ENCODE measurements around the gene KRT2. TPM values are rescaled to one million over a fixed set of nuclear protein-coding genes. Genes with fewer than 3 reads are reported as not detected.

The KRT2 gene
- total and polyA plus RNA-seq, 9 of the 15 experiments (the other 6 are each of a cell fraction or from before 2014, with no cell fraction given), result 0.03 to 0.69 (median 0.07) TPM; not detected in 2

DNA sequence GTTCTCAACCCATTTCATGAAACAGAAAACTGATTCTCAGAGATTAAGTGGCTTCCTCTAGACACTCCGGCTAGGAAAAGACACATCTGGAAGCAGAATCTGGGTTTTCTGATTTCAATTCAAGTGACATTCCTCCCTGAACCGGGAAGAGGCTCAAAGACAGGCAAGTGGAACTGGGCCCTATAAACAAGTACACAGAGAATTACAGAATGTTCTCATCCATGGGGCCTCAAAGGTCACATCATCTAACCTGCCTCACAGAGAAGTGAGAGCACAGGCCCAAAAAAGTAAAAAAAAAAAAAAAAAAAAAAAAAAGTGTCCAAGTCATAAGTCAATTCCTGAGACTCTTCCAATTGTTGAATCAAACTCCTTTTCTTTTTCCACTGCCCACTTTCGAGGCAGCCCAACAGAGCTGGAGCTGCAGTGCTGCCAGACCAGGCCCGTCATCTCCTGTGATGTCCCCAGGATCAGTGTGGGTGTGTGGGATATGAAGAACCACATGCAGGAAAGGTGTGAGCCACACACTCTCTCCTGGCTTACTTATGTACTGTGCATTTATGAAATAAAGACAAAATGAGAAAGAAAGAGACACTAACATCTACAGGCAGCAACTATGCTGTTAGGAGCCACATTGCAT lies 31.0 kb upstream of the KRT2 start:
- BruUV-seq (replicated peaks), result no TSS peak
- H4K20me1 ChIP-seq (replicated peaks; ENCODE audit: control insufficient read depth, insufficient read depth, low read length), result no peaks in the 10 kb centered on the region
- H3K79me2 ChIP-seq (ENCODE audit: control insufficient read depth, insufficient read depth, low read length), result no peaks in the 10 kb centered on the region
- ATAC-seq (no peak), FAIRE-seq (no peak), DNase-seq (ENCODE audit: extremely low read depth in 1 of 4, low spot score in 3 of 4) (no peak)
- intact Hi-C loops (cut with micrococcal nuclease), result no loop called here
- no peak overlapping the region for H3K9ac ChIP-seq (ENCODE audit: insufficient read depth in 1 of 2, low read depth in 2 of 2, low read length in 2 of 2)
- no peaks in the 10 kb centered on the region for H3K9me3 ChIP-seq (replicated peaks; ENCODE audit: control insufficient read depth, insufficient read depth, low read depth, low read length)
- H3K4me3 ChIP-seq, result no peak overlapping the region
- H2AFZ ChIP-seq (ENCODE audit: low read depth, low read length), result no peak overlapping the region
- H3K36me3 ChIP-seq (ENCODE audit: control insufficient read depth, insufficient read depth, low read length), result no peaks in the 10 kb centered on the region
- CTCF ChIA-PET (ENCODE audit: low intra/inter-chr PET ratio), result no interaction called here
- peaks cover 24 to 57% of the 10 kb centered on the region in 2 experiments for H3K27me3 ChIP-seq (ENCODE audit: control insufficient read depth in 2 of 2, insufficient read depth in 2 of 2, low read length in 2 of 2)
- no peak overlapping the region for H3K27ac ChIP-seq (ENCODE audit: extremely low read depth, low read depth, low read length)
- in situ Hi-C loops (cut with MboI), result no loop called here
- no peaks in the 10 kb centered on the region for H3K9me1 ChIP-seq (ENCODE audit: control insufficient read depth, insufficient read depth, low read length)
- H3K4me1 ChIP-seq (replicated peaks in 1 of 2; ENCODE audit: control insufficient read depth in 2 of 2, insufficient read depth in 2 of 2, low read length in 2 of 2), result no peaks in the 10 kb centered on the region
- H3K4me2 ChIP-seq (ENCODE audit: insufficient read depth, low read length), result no peak overlapping the region
- POLR2A ChIA-PET, result no interaction called here
- TF ChIP-seq ZZZ3 (IDR thresholded peaks at IDR 0.05) (no peak), PHB2 (IDR thresholded peaks at IDR 0.05; ENCODE audit: low read depth) (no peak), CBFA2T2 (conservative IDR thresholded peaks at IDR 0.05) (no peak), U2AF1 (optimal IDR thresholded peaks at IDR 0.05; ENCODE audit: low read depth, low read length) (no peak), SMARCA4 (IDR thresholded peaks at IDR 0.05) (no peak), ZC3H11A (IDR thresholded peaks at IDR 0.05; ENCODE audit: low read depth, low read length) (no peak)
- TF ChIP-seq, protein P1, sequence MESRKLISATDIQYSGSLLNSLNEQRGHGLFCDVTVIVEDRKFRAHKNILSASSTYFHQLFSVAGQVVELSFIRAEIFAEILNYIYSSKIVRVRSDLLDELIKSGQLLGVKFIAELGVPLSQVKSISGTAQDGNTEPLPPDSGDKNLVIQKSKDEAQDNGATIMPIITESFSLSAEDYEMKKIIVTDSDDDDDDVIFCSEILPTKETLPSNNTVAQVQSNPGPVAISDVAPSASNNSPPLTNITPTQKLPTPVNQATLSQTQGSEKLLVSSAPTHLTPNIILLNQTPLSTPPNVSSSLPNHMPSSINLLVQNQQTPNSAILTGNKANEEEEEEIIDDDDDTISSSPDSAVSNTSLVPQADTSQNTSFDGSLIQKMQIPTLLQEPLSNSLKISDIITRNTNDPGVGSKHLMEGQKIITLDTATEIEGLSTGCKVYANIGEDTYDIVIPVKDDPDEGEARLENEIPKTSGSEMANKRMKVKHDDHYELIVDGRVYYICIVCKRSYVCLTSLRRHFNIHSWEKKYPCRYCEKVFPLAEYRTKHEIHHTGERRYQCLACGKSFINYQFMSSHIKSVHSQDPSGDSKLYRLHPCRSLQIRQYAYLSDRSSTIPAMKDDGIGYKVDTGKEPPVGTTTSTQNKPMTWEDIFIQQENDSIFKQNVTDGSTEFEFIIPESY (CRISPR knock-in tag; IDR thresholded peaks at IDR 0.05), result no peak
- TF ChIP-seq, protein P2, sequence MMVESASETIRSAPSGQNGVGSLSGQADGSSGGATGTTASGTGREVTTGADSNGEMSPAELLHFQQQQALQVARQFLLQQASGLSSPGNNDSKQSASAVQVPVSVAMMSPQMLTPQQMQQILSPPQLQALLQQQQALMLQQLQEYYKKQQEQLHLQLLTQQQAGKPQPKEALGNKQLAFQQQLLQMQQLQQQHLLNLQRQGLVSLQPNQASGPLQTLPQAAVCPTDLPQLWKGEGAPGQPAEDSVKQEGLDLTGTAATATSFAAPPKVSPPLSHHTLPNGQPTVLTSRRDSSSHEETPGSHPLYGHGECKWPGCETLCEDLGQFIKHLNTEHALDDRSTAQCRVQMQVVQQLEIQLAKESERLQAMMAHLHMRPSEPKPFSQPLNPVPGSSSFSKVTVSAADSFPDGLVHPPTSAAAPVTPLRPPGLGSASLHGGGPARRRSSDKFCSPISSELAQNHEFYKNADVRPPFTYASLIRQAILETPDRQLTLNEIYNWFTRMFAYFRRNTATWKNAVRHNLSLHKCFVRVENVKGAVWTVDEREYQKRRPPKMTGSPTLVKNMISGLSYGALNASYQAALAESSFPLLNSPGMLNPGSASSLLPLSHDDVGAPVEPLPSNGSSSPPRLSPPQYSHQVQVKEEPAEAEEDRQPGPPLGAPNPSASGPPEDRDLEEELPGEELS (CRISPR knock-in tag; IDR thresholded peaks at IDR 0.05; ENCODE audit: borderline replicate concordance), result no peak
- TF ChIP-seq, protein P3, sequence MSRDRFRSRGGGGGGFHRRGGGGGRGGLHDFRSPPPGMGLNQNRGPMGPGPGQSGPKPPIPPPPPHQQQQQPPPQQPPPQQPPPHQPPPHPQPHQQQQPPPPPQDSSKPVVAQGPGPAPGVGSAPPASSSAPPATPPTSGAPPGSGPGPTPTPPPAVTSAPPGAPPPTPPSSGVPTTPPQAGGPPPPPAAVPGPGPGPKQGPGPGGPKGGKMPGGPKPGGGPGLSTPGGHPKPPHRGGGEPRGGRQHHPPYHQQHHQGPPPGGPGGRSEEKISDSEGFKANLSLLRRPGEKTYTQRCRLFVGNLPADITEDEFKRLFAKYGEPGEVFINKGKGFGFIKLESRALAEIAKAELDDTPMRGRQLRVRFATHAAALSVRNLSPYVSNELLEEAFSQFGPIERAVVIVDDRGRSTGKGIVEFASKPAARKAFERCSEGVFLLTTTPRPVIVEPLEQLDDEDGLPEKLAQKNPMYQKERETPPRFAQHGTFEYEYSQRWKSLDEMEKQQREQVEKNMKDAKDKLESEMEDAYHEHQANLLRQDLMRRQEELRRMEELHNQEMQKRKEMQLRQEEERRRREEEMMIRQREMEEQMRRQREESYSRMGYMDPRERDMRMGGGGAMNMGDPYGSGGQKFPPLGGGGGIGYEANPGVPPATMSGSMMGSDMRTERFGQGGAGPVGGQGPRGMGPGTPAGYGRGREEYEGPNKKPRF (IDR thresholded peaks at IDR 0.05; ENCODE audit: low read depth, low read length), result no peak
- TF ChIP-seq, protein P4, sequence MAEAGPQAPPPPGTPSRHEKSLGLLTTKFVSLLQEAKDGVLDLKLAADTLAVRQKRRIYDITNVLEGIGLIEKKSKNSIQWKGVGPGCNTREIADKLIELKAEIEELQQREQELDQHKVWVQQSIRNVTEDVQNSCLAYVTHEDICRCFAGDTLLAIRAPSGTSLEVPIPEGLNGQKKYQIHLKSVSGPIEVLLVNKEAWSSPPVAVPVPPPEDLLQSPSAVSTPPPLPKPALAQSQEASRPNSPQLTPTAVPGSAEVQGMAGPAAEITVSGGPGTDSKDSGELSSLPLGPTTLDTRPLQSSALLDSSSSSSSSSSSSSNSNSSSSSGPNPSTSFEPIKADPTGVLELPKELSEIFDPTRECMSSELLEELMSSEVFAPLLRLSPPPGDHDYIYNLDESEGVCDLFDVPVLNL (CRISPR knock-in tag; IDR thresholded peaks at IDR 0.05; ENCODE audit: low read depth), result no peak
- 20% methylated on average over 4 of the region's 4 CpGs for WGBS (ENCODE audit: insufficient coverage, low coverage, missing lambda C conversion rate)

Measured in K562 (cell line).